NK-92 (cell line): Measurements from ENCODE around the gene MACROD1.

Source experiments
- DNase-seq: peaks from one replicate; lab custom pipeline; 2025; ENCODE audit not compliant: unreplicated experiment; lab: John Stamatoyannopoulos, UW

Gene MACROD1

DNA sequence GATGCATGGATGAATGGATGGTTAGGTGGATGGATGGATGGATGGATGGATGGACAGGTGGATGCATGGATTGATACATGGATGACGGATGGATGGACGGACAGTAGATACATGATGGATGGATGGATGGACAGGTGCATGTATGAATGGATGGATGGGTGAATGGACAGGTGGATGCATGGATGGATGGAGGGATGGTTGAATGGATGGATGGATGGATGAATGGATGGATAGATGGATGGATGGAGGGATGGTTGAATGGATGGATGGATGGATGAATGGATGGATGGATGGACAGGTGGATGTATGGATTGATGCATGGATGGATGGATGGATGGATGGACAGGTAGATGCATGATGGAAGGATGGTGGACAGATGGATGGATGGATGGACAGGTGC, 51.7 kb downstream of the MACROD1 start:
- no peak for DNase-seq

DNA sequence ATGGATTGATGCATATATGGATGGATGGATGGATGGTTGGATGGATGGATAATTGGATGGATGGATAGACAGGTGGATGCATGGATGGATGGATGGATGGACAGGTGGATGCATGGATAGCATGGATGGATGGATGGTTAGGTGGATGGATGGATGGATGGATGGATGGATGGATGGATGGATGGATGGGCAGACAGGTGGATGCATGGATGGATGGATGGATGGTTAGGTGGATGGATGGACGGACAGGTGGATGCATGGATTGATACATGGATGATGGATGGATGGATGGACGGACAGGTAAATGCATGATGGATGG, 52.5 kb downstream of the MACROD1 start:
- no peak for DNase-seq

- no peak for DNase-seq
These were observed 53.0 kb downstream of the MACROD1 start for GRCh38 chr11:64112771-64113461.

GRCh38 chr11:64110465-64111375, 55.2 kb downstream of the MACROD1 start:
- DNase-seq, result no peak

DNA sequence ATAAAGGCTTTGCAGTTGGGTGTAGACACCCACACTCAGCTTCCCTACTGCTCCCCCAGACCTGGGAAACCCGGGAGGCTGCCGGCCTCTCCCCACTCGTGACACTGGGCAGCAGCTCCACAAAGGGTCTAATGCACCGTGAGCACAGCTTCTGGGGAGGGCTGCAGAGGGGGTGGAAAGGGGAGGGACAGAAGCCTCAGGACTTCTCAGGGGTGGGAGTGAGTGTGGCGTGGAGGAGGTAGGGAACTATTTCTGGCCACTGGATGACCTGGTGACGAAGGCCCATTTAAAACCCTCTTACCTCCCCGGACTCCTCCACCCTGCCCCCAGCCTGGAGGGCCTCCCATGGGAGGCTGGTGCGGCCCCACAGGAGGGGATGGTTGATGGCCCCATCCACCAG, 56.6 kb downstream of the MACROD1 start:
- DNase-seq, result no peak

DNA sequence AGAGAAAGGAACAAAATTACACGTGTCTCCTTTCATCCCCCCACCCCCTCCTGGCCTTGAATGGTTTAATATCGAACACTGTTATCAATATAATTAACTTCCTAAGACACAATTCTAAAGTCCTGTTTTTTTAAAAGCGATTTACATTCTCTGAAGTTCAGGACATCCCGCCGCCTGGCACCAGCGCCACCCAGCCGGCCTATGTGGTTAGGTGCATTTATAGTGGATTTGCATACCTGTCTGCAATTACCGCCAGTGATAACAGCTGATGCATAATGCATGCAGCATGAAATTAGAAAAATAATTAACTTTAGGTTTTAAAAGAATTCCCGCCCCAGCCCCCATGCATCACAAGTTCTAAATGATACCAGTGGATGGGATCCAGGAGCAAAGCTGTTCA, 58.6 kb downstream of the MACROD1 start:
- no peak for DNase-seq

DNA sequence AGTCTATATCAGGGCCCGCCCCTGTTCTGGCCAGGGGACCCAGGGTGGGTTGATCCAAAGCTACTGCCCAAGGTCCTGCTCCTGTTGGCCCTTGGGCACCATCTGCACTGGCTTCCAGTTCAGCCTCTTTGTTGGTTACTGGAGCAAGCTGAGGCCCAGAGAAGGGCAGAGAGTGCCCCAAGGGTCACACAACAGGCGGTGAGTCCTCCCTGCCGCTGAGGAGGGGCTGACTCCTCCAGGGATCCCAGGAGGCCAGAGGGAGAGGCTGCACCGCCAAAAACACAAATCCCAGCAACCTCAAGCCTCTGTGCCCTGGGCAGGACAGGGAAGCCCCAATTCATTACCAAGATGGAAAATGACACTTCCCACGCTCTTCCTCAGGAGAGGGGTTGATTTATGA, 61.3 kb downstream of the MACROD1 start:
- no peak for DNase-seq

- no peak for DNase-seq
These were observed 62.5 kb downstream of the MACROD1 start for GRCh38 chr11:64103277-64103985.

DNA sequence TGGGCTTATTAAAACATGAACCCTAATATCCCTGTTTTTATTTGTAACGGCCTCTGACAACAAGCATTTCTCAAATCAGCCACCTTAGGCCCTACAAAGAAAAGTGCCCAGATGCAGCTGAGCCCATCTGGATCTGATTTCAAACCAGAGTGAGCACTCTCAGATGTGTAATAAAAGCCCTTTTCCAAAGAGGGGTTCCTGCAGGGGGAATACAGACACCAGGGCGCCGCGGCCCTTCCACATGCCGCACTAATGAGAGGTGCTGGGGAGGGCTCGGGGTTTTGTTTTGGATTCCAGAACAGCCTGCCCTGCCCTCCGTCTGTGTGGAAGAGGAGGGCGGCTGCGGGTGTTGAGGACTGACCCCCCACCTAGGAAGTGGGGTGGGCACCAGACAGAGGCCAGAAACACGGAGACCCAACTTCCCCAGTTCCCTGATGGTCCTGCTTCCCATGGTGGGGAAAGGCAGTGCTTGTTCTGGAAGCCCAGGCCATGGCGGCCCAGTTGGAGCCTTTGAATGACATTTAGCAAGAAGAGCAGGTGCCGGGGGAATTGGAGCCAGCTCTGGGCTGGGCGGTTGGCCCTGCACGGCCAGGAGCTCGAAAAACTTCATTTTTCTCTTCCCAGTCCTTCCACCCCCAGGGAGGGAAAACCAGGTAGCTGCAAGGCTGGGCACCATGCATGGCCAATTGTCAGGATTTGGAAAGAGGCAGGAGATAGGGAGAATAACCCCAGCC, 63.7 kb downstream of the MACROD1 start:
- no peak for DNase-seq

- no peak for DNase-seq
These were observed 64.5 kb downstream of the MACROD1 start for GRCh38 chr11:64101461-64101860.

DNA sequence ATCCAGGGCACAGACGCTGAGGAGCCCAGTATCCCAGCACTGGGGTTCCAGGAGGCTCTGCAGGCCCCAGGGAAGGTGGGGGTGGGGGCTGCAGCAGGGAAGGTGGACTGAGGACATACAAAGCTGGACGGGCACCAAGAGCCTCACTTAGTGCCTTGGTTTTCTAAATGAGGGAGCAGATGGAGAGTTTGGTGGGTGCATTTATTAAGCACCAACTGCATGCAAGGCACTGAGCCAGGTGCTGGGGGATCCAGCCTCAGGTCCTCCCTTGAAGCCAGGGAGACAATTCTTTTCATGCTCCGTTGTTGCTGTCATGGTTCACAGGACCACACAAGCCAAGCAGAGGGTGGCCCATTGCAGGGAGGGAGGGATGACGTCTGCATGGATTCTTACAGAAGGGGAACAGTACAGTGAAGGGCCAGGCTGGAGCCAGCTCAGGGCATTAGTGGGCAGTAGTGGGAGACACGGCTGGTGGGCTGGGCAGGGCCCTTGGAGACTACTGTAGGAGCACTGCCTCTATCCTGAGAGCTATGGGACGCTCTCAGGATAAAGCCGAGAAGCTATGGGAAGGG, 65.0 kb downstream of the MACROD1 start:
- DNase-seq, result no peak

GRCh38 chr11:64100360-64100759, 65.6 kb downstream of the MACROD1 start:
- no peak for DNase-seq

DNA sequence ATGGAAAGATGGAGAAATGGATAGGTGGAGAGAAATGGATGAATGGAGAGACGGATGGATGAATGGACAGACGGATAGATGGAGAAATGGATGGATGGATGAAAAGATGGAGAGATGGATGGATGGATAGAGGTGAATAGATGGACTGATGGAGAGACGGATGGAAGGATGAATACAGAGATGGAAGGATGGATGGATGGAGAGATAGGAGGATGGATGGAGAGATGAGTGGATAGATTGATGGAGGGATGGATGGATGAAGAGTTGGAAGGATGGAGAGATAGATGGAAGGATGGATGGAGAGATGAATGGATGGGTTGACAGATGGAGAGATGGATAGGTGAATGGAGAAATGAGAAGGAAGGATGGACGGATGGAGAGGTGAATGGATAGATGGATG, 66.5 kb downstream of the MACROD1 start:
- no peak for DNase-seq

GRCh38 chr11:64098318-64098831, 67.5 kb downstream of the MACROD1 start:
- no peak for DNase-seq

- DNase-seq, result no peak
These were observed 68.2 kb downstream of the MACROD1 start for GRCh38 chr11:64097468-64098317.

- no peak for DNase-seq
These were observed 69.1 kb downstream of the MACROD1 start for GRCh38 chr11:64096835-64097234.

DNA sequence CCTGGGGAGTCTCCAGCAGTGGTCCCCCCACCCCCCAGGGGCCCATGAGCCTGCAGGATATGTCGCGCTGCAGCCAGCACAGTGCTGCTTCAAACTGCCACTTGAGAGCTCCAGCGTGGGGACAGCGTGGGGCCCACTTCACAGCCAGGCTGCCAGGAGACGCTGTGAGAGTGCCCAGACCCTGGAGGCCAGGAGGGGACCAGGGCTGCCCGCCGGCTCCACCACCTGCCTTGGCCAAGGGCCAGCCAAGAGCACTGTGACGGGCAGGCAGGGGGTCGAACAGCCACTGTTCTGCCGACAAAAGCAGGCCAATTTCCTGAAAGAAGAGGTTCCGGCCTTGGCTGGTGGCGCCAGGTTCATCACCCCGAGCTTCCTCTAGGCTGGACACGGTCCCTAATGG, 70.0 kb downstream of the MACROD1 start:
- DNase-seq, result no peak

DNA sequence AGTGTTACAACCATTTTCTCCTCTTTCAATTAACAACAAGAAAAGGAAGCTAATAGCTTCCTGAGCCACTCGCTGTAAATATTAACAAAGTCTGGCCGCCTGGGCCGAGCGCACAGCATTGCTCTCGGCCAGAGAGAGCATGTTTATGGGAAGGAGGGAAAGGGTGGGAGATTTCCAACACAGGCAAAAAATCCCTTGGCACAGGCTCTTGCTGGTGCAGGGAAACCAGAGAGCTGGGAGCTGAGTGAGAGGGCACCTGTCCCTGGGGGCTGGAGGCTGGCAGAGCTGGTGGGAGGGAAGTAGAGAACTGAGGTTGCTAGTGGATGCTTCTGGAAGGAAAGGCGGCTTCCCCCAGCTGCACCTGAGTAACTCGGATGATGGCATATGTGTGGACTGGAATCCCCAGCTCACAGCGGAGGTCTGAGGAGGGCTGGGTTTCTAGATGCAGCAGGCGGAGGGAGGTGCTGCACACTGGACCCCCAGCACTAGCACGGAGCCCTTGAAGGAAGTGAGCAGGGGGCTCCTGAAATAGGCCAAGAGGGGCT, 70.6 kb downstream of the MACROD1 start:
- no peak for DNase-seq

DNA sequence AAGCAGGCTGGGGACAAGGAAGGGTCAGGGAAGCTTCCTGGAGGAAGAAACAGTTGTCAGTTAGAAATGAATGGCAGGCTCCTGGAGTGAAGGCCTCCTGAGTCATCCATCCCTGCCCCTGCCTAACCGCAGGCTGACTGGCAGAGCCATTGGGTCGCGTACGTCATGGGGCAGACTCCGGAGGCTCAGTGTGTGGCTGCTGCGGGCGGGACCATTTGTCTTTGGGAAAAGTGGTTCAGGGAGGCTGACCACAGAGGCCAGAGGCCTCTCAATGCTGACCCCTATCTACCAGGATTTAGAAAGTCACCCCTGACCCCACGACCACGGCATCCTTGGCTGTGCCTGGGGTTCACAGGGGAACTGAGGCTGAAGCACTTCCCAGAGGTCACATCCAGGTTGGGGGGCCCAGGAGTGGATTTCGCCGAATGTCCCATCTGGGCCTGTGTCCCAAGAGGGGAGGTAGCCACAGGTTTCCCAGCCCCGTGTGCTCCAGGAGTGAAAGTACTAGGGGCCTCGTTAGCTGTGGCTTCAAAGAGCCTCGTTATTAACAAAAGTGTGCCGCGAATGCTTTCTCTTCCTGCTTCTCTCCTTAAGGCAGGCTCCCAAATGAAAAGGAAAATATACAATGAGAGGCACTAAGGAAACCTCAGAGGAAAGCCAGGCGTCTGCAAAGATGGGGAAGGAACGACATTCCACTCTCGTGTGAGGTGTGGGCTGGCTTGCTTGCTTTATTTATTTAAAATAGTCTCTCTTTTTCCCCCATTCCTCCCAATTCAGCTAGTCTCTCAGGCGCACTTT, 71.3 kb downstream of the MACROD1 start:
- DNase-seq, result no peak
